NCI-H524 (cell line): ENCODE data around the gene COL23A1.

ENCODE experiments used
- DNase-seq, 2 experiments: peaks; one replicate each; lab custom pipeline; 2025; lab: John Stamatoyannopoulos, UW

Gene COL23A1

DNA sequence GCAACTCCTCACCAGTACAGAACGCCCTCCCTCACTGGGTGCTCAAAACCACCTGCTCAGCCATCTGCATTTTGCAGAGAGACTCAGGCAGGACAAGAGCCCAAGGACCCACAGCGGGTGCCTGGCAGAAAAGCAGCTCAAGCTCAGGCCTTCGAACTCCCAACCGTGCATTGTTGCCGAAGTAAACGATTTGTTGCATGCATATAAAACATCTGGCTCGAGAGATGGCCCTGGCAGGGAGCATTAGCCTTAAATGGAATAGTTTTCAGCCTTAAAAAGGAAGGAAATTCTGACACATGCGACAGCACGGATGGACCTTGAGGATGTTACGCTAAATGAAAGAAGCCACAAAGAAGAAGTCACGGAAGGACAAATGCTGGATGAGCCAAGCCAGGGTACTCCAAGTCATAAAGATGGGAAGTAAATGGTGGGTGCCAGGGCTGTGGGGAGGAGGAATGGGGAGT, 197.2 kb downstream of the COL23A1 start:
- peak; percentile 32 to 73 for DNase-seq

DNA sequence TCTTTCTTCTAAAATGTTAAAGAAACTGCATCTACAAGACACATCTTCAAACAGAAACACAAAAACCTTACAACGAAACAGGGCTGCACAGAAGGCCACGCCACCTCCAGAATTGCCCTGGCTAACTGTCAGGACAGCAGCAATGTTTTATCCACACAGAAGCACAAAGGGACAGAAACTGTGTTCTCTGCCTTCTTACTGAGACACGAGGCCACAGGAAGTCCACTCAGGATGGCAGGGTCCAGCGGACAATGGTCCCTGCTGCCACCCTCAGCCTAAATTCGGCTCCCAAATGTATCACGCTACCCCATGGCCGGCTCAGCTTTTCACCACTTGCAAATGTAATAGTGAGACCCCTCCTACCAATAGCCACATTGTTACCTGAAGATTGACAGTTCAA, 197.8 kb downstream of the COL23A1 start:
- no peak for DNase-seq

DNA sequence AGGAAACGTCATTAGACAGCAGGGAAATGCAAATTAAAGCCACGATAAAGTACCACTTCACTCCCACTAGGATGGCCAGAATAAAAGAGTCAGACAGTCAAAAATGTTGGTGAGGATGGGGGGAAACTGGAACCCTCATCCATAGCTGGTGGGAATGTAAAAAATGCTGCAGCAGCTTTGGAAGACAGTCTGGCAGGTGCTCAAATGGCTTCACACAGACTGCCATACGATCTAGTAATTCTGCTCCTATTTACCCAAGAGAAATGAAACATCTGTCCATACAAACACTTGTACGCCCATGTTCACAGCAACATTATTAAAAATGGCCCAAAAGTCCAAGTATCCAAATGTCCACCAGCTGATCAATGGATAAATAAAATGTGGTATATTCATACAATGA, 198.7 kb downstream of the COL23A1 start:
- peak; percentile 46 to 74 for DNase-seq

DNA sequence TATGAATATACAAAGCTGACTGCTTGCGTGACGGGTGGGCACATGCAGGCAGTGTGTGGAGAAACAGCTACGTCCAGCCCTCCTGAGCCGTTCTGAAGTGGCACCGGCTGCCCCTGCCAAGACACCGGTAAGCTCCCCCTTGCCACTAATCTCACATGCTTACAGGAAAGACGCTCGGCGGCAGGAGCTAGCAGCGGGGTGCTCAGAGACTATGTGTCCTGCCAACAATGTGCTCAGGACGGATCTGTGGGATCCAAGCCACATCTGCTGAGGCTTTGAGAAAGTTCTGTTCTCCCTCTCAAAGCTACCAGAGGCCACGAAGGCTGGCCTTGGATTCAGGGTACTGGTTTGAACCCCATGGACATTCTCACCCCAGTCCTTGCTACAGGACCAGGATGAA, 200.4 kb downstream of the COL23A1 start:
- peak; percentile 66 to 75 for DNase-seq

DNA sequence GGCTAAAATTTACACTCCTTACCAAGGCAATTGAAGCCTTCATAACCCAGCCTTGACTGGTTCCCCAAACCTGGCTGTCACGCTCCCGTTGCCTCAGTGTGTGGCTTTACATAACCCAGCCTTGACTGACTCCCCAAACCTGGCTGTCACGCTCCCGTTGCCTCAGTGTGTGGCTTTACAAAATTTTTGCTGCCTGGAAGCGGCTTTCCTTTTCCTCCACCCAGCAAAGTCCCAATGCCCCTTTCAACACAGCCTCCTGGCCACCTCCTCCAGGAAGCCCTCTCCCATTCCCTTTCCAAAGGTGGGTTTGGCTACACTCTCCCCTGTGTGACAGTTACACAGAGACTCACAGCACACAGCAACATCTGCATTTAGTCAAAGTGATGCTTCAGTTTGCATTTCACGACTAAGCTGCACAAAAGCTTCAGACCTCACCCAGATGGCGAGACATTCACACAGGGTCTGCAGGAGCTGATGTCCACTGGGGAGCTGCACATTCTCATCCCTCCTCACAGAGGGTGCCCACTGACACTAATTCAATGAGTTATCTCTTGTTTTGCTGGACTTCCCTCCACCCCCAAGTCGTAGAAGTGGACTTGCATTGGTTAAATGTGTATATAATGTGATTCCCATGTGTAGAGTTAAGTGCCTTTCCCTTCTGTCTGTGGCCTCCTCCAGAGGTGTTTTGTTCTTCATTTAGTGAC, 201.0 kb downstream of the COL23A1 start:
- peak in 1 of 2 experiments; percentile 47 for DNase-seq

DNA sequence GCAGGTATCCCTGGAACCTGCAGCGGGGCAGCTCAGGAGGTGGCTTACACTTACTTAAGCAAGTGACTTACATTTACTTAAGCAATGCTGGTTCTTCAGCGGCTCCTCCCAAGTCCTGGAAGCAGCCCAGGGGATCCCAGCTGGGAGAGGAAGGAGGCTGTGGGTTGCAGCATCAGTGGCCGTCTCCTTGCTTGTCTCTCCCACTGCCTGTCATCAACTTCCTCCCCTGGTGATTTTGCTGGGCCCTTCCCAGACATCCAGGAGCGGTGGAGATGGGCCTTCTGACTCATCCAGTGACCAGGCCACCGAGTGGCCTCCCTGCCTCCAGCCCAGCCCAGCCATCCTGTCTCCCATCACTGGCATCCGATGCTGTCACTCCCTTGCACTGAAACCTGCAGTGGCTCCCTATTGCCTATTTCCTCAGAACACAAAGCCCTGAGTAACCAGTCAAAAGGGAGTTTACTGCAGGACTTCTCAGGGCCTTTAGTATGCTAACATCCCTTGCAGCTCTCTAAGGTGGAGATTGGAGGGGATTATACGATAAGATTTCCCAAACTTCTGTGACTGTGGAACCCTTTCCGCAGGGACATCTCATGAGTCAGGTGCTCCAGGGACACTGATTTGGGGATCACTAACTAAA, 201.7 kb downstream of the COL23A1 start:
- DNase-seq = no peak

DNA sequence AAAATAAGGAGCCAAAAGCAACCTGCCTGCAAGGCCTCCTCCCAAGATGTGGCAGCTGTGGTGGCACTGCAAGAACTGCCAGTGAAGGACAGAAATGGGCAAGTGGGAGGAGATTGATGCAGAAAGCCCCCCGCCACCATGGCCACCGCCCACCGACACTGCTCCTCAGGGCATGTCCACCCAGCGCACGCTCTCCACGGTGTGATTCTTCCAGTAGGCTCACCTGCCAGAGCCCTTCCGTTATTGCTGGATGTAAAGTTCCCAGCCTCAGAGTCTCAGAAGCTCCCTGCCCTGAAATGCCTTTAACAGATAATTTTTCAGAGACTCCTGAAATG, 202.4 kb downstream of the COL23A1 start:
- DNase-seq = no peak

DNA sequence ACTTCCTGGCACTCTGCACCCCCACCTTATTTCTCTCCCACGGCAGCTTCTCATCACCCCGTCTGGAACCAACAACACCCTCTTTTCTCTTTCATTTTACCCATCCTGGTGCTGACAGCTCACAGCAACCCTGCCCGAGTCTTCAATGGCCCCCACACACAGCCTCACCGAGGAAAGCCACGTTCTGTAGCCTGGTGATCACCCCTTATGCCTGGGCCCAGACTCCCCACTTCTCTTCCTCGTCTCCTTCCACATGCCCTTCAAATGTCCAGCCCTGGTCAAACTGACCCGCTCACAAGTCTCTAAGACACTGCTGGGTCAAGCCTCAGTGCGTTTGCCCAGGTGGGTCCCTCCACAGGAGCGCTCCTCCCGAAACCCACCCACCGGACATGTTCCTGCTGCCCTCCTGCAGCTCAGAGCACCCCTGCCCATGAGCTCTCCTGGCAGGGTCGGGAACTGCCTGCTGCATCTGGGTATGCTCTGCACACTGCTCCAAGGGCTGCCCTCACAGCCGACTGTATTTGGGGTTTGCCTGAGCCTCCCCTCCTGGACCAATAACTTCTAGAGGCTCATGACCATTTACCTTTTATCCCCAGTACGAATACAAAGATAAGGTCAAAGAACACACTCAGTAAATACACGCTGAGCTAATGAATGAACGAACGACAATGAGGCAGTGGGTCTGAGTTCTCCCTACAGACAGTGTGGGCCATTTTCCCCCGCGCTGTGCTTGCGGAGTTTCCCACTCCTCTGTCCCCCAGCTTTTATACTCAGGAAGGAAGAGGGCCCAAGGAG, 202.9 kb downstream of the COL23A1 start:
- no peak for DNase-seq

DNA sequence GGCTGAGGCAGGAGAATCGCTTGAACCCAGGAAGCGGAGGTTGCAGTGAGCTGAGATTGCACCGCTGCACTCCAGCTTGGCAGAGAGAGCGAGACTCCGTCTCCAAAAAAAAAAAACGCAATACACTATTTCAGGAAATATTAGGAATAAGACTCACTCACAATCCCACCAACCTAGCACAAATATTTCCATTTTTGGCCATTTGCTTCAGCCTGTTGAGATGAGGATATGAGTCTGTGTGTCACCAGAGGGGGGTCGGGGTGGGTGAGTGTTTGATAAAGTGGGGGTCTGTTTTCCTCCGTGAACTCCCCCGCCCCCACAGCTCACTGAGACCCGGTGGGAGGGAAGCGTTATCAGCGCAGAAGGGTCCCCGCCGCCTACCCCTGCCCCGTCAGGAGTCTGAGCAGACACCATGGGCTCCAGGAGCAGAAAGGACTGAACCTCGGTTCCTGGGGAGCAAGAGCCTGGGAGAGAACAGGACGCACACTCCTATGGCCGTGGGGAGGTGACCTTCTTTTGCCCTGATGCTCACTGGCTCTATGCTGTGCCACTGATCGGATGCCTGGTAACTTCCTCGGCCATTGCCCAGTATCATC, 203.8 kb downstream of the COL23A1 start:
- DNase-seq = no peak

DNA sequence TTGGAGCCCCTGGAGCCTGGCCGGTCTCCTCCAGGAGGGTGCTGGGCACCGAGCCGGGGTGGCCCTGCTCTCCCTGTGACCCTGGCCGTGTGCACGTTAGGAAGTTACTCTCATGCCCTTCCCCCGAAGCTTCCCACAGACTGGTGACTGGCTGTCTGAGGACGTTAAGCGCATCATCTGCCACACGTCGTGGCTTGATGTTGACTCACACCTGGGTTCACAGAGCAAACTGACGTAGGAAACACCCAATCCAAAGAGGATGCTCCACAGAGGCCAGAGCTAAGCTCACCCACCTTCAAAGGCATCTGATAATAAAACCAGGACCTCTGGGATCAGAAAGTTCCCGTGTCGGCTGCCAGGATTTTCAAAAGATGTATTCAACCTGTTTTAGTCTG, 204.7 kb downstream of the COL23A1 start:
- no peak for DNase-seq

DNA sequence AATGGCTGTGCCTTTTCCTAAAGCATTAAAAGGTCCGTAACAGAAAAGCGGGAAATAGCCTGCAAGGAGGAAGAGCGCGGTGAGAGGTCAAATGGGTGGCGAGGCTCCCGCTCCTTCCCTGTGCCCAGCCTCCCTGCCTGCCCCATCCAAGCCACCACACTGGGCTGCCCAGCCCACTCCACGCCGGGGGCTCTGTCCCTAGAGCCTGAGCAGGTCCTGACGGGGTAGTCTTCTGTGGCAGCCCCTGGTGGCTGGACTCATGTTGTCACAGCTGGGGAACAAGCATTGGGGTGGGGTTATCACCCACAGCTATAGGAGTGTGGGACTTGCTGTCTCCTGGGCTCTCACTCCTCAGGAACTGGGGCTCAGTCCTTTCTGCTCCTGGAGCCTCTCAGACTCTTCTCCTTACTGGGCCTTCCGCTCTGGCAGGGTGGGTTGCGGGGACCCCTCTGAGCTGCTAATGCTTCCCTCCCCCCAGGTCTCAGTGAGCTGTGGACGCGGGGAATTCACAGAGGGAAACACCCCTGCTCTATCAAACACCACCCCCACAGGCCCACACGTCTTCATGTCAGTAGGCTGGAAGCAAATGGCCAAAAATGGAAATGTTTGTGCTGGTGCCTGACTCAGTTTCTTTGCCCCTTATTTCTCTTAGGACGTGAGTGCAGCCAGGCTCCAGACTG, 205.2 kb downstream of the COL23A1 start:
- DNase-seq = no peak

DNA sequence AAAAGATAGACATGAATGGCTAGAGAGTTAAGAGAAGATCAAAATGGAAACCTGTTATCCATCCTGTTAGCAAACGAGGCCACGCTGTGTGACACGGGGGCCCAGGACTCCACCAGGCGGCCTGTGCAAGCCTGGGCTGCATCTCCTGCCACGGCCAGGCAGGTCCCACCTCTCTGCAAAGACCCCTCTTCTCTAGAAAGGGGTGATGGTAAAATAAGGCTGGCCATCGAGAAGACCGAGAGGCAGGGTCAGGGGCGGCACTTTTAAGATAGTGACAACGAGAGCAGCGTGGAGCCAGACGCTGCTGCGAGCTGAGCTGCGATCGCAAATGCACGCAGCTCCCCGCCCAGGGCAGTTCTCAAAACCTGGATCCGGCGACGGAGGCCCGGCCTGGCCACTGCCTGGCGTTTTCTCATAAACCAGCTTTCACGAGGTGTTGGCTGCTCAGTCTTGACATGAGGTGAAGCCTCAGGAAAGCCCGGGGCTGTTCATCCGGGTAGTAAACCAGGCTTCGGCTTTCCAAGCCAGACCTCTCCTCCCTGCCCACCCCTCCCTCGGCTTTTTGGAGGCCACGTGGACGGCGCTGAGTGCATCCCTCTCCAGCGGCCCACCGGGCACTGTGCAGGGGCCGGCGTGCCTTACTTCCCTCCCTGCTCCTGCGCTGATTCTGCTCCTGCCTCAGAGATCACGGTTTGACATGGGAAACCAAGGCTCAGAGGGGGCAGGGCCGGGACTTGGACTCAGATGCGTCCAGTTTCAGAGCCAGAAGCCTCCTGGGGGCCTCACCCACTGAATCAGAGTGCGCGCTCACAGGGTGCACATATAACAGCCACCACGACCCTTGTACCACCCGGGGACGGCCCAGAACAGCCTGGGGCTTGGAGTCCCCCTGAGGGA, 206.0 kb downstream of the COL23A1 start:
- no peak for DNase-seq

DNA sequence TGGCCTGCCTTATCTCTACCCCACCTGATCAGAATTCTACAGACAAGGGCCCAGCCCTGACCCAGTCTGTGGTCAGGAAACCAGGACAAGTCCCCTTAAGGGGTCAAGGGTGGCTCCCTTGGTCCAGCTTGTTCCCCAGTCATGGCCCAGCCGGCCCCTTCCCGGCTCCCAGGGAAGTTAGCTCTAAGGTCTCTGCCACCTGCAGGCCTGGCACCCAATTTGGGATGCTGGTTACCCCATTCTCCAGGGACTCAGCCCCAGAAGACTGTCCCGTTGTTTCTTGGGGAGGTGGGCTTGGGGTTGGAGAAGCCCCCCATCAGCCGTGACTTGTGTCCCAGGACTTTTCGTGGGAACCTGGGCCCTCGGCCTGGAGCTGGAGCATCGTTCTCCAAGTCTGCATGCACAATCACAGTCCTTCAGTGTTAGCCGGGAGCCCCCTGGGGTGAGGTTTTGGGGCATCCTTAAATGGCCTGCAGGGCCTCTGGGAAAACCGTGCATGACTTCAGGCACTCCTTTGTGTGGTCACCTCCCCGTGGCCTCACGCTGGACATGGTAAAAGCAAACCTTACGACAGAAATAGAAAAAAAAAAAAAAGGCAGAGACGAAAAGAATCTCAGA, 206.8 kb downstream of the COL23A1 start:
- DNase-seq = no peak

DNA sequence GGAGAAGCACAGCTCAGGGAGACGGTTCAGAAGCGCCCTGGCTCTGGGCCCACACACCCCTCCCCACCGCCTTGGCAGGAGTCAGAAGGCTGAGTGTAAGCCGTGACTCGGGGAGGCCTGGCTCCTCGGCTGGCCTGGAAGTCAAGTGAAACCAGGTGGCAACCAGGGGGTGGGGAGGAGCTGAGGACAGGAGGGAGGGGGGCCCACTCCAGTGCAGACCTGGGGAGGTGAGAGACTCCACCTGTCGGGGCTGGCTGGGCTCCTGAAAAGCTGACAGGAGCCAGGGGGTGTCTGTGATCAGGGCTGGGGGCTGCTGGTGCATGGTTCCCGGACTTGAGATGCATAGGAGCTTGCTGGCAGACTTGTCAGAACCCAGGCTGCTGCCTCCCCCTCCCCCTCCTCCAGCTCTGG, 207.4 kb downstream of the COL23A1 start:
- peak; percentile 13 to 44 for DNase-seq

DNA sequence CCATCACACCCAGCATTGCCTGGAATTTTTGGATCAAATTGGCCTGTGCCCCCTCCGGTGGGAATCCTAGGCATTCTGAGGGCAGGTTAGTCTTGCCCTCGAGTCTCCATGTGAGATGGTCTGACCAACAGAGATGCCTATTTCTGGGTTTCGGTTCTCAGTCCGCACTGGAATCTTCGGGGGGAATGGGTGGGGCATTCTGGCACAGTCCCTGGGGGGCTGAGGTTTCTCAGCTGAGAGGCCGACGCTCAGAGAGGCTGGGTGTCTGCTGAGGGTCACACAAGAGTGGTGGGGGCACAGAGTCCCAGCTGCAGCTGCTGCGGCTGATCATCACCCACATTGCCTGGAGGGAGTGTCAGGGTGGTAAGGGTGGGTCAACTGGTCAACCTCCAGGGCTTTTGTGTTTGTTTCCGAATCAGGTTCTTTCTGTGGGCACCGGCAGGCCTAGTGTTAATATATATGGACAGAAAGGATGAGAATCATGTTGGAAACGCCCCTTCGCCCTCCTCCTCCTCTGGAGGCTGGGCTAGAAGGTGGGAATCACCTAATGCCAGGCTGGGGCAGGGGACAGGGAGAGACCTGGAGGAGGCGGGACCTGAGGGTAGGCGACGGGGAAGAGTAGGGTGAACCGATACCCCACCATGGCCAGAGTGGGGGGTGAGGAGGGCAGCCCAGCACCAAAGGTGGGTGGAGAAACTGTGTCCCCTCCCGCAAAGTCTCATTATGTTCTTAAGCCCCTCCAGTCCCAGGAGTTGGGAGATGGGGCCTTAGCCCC, 208.1 kb downstream of the COL23A1 start:
- no peak for DNase-seq

DNA sequence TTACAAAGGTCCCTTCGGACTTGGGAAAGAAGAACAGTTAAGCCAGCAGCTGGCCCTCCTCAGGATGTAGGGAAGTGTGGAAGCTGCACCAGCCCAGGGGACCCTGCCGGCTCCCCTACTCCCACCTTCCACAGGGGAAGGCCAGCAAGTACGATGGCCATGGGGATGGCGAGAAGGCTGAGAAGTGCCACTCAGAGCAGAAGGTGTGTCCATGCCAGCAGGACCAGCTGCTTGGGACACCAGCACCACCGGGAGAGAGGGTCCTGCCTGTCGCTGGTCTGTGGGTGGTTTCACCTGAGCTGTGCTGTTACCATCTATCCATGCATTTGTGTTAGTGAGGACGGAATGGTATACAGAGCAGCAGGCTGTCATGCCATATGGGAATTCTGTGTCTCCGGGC, 209.0 kb downstream of the COL23A1 start:
- no peak for DNase-seq

DNA sequence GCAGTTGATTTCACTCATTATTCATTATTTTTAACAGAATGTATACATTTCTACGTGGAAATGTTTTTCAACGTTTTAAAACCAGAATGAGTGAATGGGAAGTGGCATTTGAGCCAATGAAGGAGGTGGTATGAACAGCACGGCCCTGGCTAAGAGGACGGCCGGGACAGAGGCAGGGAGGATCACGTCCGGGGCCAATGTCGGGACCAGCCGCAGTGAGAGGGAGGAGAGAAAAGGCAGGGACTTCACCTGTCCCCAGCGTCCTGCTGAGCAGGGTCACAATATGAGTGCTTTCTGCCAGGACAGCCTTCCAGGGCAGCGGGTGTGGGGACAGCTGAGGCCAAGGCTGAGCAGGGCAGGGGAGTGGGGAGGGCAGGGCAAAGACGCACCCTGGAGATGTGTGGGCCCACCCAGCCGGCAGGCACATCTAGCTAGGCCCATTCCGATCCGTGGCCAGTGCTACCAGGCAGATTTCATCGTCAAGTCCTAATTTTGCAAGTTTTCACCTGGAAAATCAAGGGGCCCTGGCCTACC, 209.6 kb downstream of the COL23A1 start:
- no peak for DNase-seq

DNA sequence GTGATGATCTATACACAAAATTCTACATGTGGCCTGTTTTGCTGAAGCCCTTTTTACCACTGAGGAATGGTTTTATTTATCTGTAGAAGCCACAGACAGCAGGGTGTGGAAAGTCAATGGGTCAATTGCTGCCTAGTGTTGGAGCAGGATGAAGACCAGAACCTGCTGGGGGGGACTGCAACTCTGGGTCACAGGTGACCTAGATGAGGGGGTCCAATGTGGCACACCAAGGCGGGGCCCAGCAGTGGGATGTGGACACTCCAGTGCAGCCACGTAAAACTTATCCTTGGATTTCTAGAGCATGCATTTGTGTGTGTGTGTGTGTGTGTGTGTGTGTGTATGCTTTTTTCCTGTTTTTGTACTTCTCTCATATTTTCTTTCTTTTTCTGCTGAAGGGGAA, 210.1 kb downstream of the COL23A1 start:
- DNase-seq = no peak
